Retinal pigment epithelial cell (primary cell): ENCODE results near the gene MAD1L1.

Experiments used
- DNase-seq: peaks from one replicate; pipeline ENCODE4 v3.0.0-alpha.2; 2010; ENCODE audit warnings: low read depth
- H3K4me3 ChIP-seq: 2 replicates; pipeline ENCODE4 v1.5.1; 2011; ENCODE audit warnings: mild to moderate bottlenecking, low read length, control low read depth, moderate library complexity
- CTCF ChIP-seq: conservative IDR thresholded peaks from 2 replicates; pipeline ENCODE4 v1.5.1; 2011; ENCODE audit warnings: low read depth, low read length, control low read depth, inconsistent platforms

Gene MAD1L1

DNA sequence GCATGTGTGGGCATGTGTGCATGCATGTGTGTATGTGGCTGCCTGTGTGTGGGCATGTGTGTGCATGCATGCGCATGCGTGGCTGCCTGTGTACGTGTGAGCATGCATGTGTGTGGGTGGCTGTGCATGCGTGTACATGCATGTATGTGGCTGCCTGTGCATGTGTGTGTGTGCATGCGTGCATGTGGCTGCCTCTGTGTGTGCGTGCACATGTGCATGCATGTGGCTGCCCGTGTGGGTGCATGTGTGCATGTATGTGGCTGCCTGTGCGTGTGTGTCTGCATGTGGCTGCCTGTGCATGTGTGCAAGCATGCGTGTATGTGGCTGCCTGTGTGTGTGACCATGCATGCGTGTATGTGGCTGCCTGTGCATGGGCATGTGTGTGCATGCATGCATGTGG, 345.5 kb downstream of the MAD1L1 start:
- H3K4me3 ChIP-seq, result no peak overlapping the region
- no peak for TF ChIP-seq CTCF
- no peak for DNase-seq

- H3K4me3 ChIP-seq, result no peak overlapping the region
- no peak for DNase-seq
- no peak for TF ChIP-seq CTCF
Measured at GRCh38 chr7:1886361-1887064, 346.2 kb downstream of the MAD1L1 start.

DNA sequence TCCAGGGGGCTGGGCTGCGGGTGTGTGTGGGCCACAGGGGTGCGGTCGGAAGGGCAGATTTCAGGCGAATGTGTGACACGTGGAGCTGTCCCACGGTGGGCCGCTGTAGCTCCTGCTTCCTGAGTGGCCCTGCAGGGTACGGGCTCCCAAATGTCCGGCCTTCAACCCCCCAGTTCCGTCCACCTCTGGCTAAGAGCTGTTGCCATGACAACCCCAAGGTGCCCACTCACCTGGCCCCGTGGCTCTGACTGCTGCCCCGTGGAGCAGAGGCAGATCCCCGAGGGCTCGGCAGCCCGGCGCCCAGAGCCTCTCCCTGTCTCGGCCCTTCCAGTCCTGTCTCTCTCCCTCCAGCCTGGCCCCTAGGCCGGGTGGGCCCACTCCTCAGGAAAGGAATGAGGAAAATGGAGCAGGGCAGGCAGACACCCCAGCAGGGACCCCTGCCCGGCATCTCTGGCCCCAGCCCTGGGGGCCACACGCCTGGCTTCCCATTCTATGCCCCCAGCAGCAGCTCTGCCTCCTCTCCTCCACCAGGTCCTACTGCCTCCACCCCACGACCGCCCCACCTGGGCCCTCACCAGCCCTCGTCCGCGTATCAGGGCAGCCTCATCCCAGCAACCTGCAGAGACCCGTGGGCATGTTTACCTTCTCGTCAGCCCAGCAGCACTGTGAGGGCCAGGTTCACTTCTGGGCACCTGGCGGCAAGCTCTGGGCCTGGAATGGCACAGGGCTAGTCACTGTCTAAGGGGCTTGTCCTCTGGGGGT, 347.1 kb downstream of the MAD1L1 start:
- no peak overlapping the region for H3K4me3 ChIP-seq
- DNase-seq, result no peak
- no peak for TF ChIP-seq CTCF

- H3K4me3 ChIP-seq, result no peak overlapping the region
- no peak for TF ChIP-seq CTCF
- no peak for DNase-seq
Measured at GRCh38 chr7:1884583-1885350, 348.0 kb downstream of the MAD1L1 start.

- no peak for DNase-seq
- H3K4me3 ChIP-seq, result no peak overlapping the region
- TF ChIP-seq CTCF, result peak; percentile 6
Measured at GRCh38 chr7:1883834-1884582, 348.7 kb downstream of the MAD1L1 start.

- no peak overlapping the region for H3K4me3 ChIP-seq
- TF ChIP-seq CTCF, result no peak
- peak; percentile 54 for DNase-seq
Measured at GRCh38 chr7:1883031-1883761, 349.5 kb downstream of the MAD1L1 start.
